Caco-2 (cell line): ENCODE data around the gene FLCN. TPM values are rescaled to one million over a fixed set of nuclear protein-coding genes. Genes with fewer than 3 reads are reported as not detected.
"Not testable (repeated sequence)": the region's sequence is repeated elsewhere in the genome, so short reads cannot be mapped to it uniquely, and the experiment has no call there.

Source experiments
- BruUV-seq: library from RNA; stranded (reverse); fragments of 400-500 nt; replicated peaks from 2 replicates; lab custom pipeline; 2021; lab: Mats Ljungman, UMichigan
- CTCF ChIA-PET: fragments of 300-600 bp; sonication (Branson Sonifier 250); formaldehyde crosslinking; loops from one replicate; lab custom pipeline; 2022; ENCODE audit warnings: antibody characterized with exemption; lab: Charles Lee
- POLR2A ChIA-PET: fragments of 300-600 bp; sonication (Branson Sonifier 250); formaldehyde crosslinking; loops from one replicate; lab custom pipeline; 2022; ENCODE audit warnings: antibody characterized with exemption; lab: Charles Lee
- DNase-seq, 2 experiments: peaks; one replicate each; pipeline versions ENCODE4 v3.0.0 to v3.0.0-alpha.2; 2020 to 2022
- H3K27me3 ChIP-seq: replicated peaks from 2 replicates; pipeline ENCODE4 v1.6.0; 2011; ENCODE audit warnings: low read length; ENCODE audit not compliant: control insufficient read depth, insufficient read depth
- H3K36me3 ChIP-seq: 2 replicates; pipeline ENCODE4 v1.5.1; 2011; ENCODE audit warnings: low read length; ENCODE audit not compliant: control insufficient read depth, insufficient read depth
- H3K4me1 ChIP-seq: fragments of 250-450 bp; sonication (Bioruptor Pico); 2 replicates; pipeline ENCODE4 v1.5.1; 2020; ENCODE audit warnings: mild to moderate bottlenecking
- H3K4me3 ChIP-seq: 2 replicates; pipeline ENCODE4 v1.5.1; 2011; ENCODE audit warnings: low read depth, mild to moderate bottlenecking, control low read depth, low read length
- H3K9me3 ChIP-seq: fragments of 250-450 bp; sonication (Bioruptor Pico); 2 replicates; pipeline ENCODE4 v1.5.1; 2020; ENCODE audit warnings: mild to moderate bottlenecking, moderate library complexity
- H3K27ac Mint-ChIP-seq: one replicate; pipeline ENCODE4 v1.8.0; 2022; ENCODE audit warnings: mixed read lengths; ENCODE audit not compliant: unreplicated experiment
- H3K27me3 Mint-ChIP-seq: one replicate; pipeline ENCODE4 v1.8.0; 2022; ENCODE audit warnings: mixed read lengths; ENCODE audit not compliant: insufficient read depth, unreplicated experiment
- H3K36me3 Mint-ChIP-seq: one replicate; pipeline ENCODE4 v1.8.0; 2022; ENCODE audit warnings: mild to moderate bottlenecking, mixed read lengths; ENCODE audit not compliant: insufficient read depth, unreplicated experiment
- H3K4me1 Mint-ChIP-seq: one replicate; pipeline ENCODE4 v1.8.0; 2022; ENCODE audit warnings: low read depth, mixed read lengths; ENCODE audit not compliant: unreplicated experiment
- H3K4me3 Mint-ChIP-seq: one replicate; pipeline ENCODE4 v1.8.0; 2022; ENCODE audit warnings: mild to moderate bottlenecking, moderate library complexity, mixed read lengths; ENCODE audit not compliant: unreplicated experiment
- H3K9me3 Mint-ChIP-seq: one replicate; pipeline ENCODE4 v1.8.0; 2022; ENCODE audit warnings: mixed read lengths; ENCODE audit not compliant: unreplicated experiment
- intact Hi-C: fragments of 100-400 bp; cut with micrococcal nuclease; formaldehyde crosslinking; loops from one replicate; pipeline ENCODE4 v1.10.0; 2022; ENCODE audit not compliant: unreplicated experiment
- total RNA-seq: library from RNA; stranded (reverse); gene quantifications from 2 replicates; pipeline ENCODE4 v1.2.3, GENCODE V29; 2022
- TF ChIP-seq, protein P1 (sequence below), 2 experiments: fragments of 200-600 bp in 1 of 2; IDR thresholded peaks; 1 replicate in 1 of 2; 2 replicates in 1 of 2; pipeline versions ENCODE4 v1.5.1 to v1.8.0; 2011 to 2022; ENCODE audit warnings: antibody characterized with exemption in 1 of 2, control low read depth in 1 of 2, inconsistent platforms in 1 of 2, low read depth in 1 of 2, low read length in 1 of 2, mild to moderate bottlenecking in 1 of 2, moderate library complexity in 1 of 2; ENCODE audit not compliant: insufficient read depth in 1 of 2, severe bottlenecking in 1 of 2, unreplicated experiment in 1 of 2

The FLCN gene
- total RNA-seq, 1 experiment from 2014 or later, result 69.0 TPM

DNA sequence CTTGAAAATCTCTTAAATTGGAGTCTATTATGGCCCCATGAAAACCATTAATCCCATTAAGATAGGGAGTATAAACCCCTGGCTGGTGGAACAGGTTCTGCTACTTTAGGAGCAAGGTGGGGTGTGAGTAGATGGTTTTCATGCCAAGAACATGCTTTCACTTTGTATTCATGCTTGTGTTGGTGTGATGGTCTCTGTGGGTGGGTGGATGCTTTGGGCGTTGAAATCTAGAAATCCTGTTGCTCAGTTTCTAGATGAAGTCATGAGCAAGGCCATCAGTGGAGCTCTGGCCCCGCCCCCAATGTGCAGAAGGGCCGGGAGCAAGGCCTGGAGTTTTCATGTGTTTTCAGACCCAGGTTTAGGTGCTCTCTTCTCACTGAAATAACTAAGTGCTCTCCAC lies 50.9 kb downstream of the FLCN start:
- Histone ChIP-seq H3K36me3 (peaks cover 3% of the 10 kb centered on the region), H3K27me3 (no peaks in the 10 kb centered on the region), H3K9me3 (no peaks in the 10 kb centered on the region), H3K4me1 (no peaks in the 10 kb centered on the region), H3K4me3 (no peak overlapping the region)
- CTCF ChIA-PET, result no interaction called here
- H3K27me3 Mint-ChIP-seq, result no peaks in the 10 kb centered on the region
- POLR2A ChIA-PET, result no interaction called here
- peak in 1 of 2 experiments; percentile 28 for DNase-seq
- H3K4me1 Mint-ChIP-seq, result peaks cover 10% of the 10 kb centered on the region
- TF ChIP-seq, protein P1, sequence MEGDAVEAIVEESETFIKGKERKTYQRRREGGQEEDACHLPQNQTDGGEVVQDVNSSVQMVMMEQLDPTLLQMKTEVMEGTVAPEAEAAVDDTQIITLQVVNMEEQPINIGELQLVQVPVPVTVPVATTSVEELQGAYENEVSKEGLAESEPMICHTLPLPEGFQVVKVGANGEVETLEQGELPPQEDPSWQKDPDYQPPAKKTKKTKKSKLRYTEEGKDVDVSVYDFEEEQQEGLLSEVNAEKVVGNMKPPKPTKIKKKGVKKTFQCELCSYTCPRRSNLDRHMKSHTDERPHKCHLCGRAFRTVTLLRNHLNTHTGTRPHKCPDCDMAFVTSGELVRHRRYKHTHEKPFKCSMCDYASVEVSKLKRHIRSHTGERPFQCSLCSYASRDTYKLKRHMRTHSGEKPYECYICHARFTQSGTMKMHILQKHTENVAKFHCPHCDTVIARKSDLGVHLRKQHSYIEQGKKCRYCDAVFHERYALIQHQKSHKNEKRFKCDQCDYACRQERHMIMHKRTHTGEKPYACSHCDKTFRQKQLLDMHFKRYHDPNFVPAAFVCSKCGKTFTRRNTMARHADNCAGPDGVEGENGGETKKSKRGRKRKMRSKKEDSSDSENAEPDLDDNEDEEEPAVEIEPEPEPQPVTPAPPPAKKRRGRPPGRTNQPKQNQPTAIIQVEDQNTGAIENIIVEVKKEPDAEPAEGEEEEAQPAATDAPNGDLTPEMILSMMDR (IDR thresholded peaks at IDR 0.05; ENCODE audit: insufficient read depth in 1 of 2, low read depth in 1 of 2, low read length in 1 of 2, severe bottlenecking in 1 of 2, unreplicated experiment in 1 of 2), result no peak
- BruUV-seq, result no TSS peak
- H3K4me3 Mint-ChIP-seq, result no peak overlapping the region
- H3K9me3 Mint-ChIP-seq, result no peaks in the 10 kb centered on the region
- intact Hi-C loops, result loop anchor here (10.0 kb wide), 1 partner anchor 181 kb away; no protein-coding TSS in a partner anchor
- H3K36me3 Mint-ChIP-seq, result peaks cover 76% of the 10 kb centered on the region
- peak overlapping the region; percentile 32 for H3K27ac Mint-ChIP-seq

DNA sequence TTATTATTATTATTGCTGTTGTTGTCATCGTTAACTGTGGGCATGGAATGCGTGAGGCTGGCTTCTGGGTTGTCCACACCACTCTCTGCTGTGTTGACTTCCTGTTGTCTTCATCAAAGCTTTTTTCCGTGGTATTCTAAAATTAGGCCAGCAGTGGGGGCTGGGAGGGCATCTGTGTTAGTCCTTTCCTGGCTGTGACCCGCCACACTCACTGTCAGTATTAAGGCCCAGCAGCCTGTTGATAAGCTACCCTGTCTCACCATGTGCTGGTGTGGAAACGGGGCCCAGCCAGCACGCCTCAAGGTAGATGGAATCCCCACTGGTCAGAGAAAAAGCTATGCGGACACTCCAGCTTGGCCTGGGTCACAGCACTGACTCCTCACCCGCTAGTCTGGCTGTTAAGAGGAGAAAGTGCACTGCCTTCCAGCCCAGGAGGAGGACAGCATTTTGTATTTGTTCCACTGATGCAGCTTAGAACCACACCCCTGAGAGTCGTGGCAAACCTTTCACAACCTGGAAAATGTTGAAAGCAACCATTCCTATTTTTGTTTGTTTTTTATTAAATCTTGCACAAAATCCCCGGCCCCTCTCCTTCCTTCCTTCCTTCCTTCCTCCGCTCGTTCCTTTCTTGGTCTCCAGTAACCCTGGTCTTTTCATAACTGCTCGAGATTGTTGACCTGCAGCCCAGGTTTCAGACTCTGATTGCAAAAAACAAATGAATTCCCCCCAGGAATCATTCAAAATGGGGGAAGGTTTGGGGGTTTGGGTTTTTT lies 51.8 kb downstream of the FLCN start:
- TSS peak; percentile 31 for BruUV-seq
- H3K27ac Mint-ChIP-seq, H3K36me3 ChIP-seq, H3K27me3 Mint-ChIP-seq, H3K9me3 Mint-ChIP-seq, POLR2A ChIA-PET, H3K4me3 Mint-ChIP-seq, DNase-seq, H3K27me3 ChIP-seq, H3K4me1 ChIP-seq, H3K4me1 Mint-ChIP-seq, H3K4me3 ChIP-seq, H3K9me3 ChIP-seq, CTCF ChIA-PET: not testable (repeated sequence)
- intact Hi-C loops, result loop anchor here (10.0 kb wide), 1 partner anchor 180 kb away; no protein-coding TSS in a partner anchor
- peaks cover 82% of the 10 kb centered on the region for H3K36me3 Mint-ChIP-seq

DNA sequence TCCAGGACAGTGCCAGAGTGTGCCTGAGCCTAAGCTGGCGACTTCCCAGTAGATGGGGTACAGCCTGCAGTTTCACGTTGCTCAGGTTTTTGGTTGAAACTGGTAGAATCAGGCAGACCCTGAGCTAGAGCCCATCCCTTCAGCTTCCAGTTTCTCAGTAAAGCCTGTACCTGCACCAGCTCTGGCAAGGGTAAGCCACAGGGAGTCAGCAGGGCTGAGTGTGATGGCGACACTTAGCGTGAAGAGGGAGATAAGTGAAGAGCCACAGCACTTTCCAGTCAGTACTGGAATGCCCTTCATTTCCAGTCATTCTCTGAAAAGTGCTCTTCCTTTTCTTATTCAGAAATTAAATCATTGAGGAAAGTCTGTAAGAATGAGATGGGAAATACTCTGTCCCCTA lies 53.2 kb downstream of the FLCN start:
- intact Hi-C loops, result loop anchor here (10.0 kb wide), 1 partner anchor 179 kb away; no protein-coding TSS in a partner anchor
- BruUV-seq, result no TSS peak
- Mint-ChIP-seq H3K27ac (no peak overlapping the region), H3K4me3 (no peak overlapping the region), H3K9me3 (no peaks in the 10 kb centered on the region), H3K4me1 (peaks cover 10% of the 10 kb centered on the region), H3K27me3 (no peaks in the 10 kb centered on the region), H3K36me3 (peaks cover 80% of the 10 kb centered on the region)
- peaks cover 4% of the 10 kb centered on the region for H3K36me3 ChIP-seq
- POLR2A ChIA-PET, result interaction anchor here (0.6 kb wide), 1 partner anchor 10 kb away, joined by 3 read pairs; no protein-coding TSS in a partner anchor
- H3K9me3 ChIP-seq, result no peaks in the 10 kb centered on the region
- no peak for DNase-seq
- no peaks in the 10 kb centered on the region for H3K4me1 ChIP-seq
- CTCF ChIA-PET, result no interaction called here
- TF ChIP-seq, protein P1 (IDR thresholded peaks at IDR 0.05; ENCODE audit: insufficient read depth in 1 of 2, low read depth in 1 of 2, low read length in 1 of 2, severe bottlenecking in 1 of 2, unreplicated experiment in 1 of 2), result no peak
- no peaks in the 10 kb centered on the region for H3K27me3 ChIP-seq
- H3K4me3 ChIP-seq, result no peak overlapping the region
